Measurements from ENCODE around the gene BORCS8.

BORCS8 gene

GRCh38 chr19:19170873-19171672 lies 20.9 kb downstream of the BORCS8 start:
- Histone ChIP-seq H3K36me3 (ENCODE audit: control insufficient read depth, insufficient read depth, low read length) (peaks cover 1% of the 10 kb centered on the region; the same call in 1 of the 2 replicates), H3K4me3 (replicated peaks; ENCODE audit: low read depth, low read length) (no peak overlapping the region), H3K27me3 (replicated peaks; ENCODE audit: control insufficient read depth, insufficient read depth, low read length) (no peaks in the 10 kb centered on the region)
- DNase-seq (ENCODE audit: extremely low read depth, insufficient read length): no peak
- no peak for TF ChIP-seq CTCF (IDR thresholded peaks at IDR 0.05; ENCODE audit: insufficient read depth, low read length, poor library complexity, severe bottlenecking)

GRCh38 chr19:19170053-19170872 lies 21.7 kb downstream of the BORCS8 start, which contains the start of gene MEF2B:
Gene MEF2B (minus strand): TSS chr19:19170263. CDS start chr19:19150735, 19,528 bp downstream.
- DNase-seq (ENCODE audit: extremely low read depth, insufficient read length): peak; percentile 90
- peak within 1 kb of the TSS; percentile 53 for H3K4me3 ChIP-seq (replicated peaks; ENCODE audit: low read depth, low read length)
- H3K27me3 ChIP-seq (replicated peaks; ENCODE audit: control insufficient read depth, insufficient read depth, low read length): no peaks in the 10 kb centered on the region
- H3K36me3 ChIP-seq (ENCODE audit: control insufficient read depth, insufficient read depth, low read length): no peaks in the 10 kb centered on the region
- no peak for TF ChIP-seq CTCF (IDR thresholded peaks at IDR 0.05; ENCODE audit: insufficient read depth, low read length, poor library complexity, severe bottlenecking)

DNA sequence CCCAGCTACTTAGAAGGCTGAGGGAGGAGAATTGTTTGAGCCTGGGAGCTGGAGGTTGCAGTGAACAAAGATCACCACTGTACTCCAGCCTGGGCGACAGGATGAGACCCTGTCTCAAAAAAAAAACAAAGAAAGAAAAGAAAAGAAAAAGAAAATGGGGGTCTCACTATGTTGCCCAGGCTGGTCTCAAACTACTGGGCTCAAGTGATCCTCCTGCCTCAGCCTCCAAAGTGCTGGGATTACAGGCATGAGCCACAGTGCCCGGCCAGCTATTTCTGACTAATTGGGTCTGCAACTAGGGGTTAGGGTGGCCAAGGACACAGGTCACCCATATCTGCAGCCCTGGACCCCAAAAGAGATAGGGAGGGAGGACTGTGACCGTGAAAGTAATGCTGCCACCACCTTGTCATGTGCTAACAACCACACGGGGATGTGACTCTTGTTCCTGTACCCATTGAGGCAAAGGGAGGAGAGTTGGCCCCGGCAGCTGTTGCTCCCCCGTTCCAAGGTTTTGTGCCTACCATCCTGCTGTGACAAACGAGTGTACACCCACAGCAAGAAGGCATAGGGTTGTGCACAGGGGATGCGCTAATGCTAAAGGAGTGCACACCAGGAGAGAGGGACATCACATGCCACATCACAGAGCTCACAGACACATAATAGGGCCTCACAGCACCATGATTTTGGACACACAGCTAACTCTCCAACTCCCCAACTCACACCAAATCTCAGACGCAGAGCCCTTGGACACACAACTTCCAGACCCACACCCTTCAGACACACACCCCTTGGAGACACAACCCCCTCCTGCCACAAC lies 22.5 kb downstream of the BORCS8 start:
- no peak for DNase-seq (ENCODE audit: extremely low read depth, insufficient read length)
- H3K27me3 ChIP-seq (replicated peaks; ENCODE audit: control insufficient read depth, insufficient read depth, low read length): no peaks in the 10 kb centered on the region
- peak overlapping the region; percentile 53 for H3K4me3 ChIP-seq (replicated peaks; ENCODE audit: low read depth, low read length)
- TF ChIP-seq CTCF (IDR thresholded peaks at IDR 0.05; ENCODE audit: insufficient read depth, low read length, poor library complexity, severe bottlenecking): no peak
- H3K36me3 ChIP-seq (ENCODE audit: control insufficient read depth, insufficient read depth, low read length): no peaks in the 10 kb centered on the region

DNA sequence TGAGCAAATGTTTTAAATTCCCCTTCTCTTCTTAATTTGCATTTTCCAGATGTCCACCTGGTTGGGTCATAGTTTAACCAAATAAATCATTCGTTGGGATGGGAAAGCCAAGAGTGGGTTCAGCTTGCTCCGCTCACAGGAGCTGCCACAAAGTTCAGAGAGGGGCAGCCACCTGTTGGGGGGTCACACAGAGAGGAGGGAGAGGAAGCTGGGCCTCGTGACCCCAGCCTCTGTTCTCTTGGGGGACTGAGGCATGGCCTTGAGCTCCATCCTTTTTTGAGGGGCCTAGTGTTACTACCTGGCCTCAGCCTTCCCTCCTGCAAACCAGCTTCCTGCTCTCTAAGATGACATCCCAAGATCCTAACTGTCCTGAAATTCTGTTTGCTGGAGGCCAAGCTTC lies 24.3 kb downstream of the BORCS8 start:
- peak overlapping the region; percentile 20 for H3K4me3 ChIP-seq (replicated peaks; ENCODE audit: low read depth, low read length)
- no peak for DNase-seq (ENCODE audit: extremely low read depth, insufficient read length)
- no peak for TF ChIP-seq CTCF (IDR thresholded peaks at IDR 0.05; ENCODE audit: insufficient read depth, low read length, poor library complexity, severe bottlenecking)
- no peaks in the 10 kb centered on the region for H3K27me3 ChIP-seq (replicated peaks; ENCODE audit: control insufficient read depth, insufficient read depth, low read length)
- no peaks in the 10 kb centered on the region for H3K36me3 ChIP-seq (ENCODE audit: control insufficient read depth, insufficient read depth, low read length)

DNA sequence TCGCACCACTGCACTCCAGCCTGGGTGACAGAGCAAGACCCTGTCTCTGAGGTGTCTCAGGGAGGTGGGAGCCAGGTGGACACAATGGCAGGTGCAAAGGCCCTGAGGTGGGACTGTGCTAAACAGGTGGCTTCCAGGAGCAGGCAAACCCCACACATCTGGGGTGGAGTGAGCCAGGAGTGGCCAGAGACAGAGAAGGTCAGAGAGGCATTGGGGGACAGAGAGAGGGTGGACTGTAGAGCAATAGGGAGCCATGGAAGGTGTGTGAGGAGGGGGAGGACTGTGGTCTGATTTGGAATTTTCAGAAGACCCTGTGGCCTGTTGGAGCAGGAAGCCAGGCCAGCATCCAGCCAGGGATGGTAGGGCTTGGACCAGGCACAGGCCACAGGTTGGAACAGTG lies 26.6 kb downstream of the BORCS8 start:
- no peak for TF ChIP-seq CTCF (IDR thresholded peaks at IDR 0.05; ENCODE audit: insufficient read depth, low read length, poor library complexity, severe bottlenecking)
- Histone ChIP-seq H3K36me3 (ENCODE audit: control insufficient read depth, insufficient read depth, low read length) (no peaks in the 10 kb centered on the region), H3K27me3 (replicated peaks; ENCODE audit: control insufficient read depth, insufficient read depth, low read length) (no peaks in the 10 kb centered on the region), H3K4me3 (replicated peaks; ENCODE audit: low read depth, low read length) (no peak overlapping the region)
- DNase-seq (ENCODE audit: extremely low read depth, insufficient read length): no peak
